ENCODE results near the gene RNF32. TPM values are rescaled to one million over a fixed set of nuclear protein-coding genes. Genes with fewer than 3 reads are reported as not detected.

Gene RNF32
- total and polyA plus RNA-seq, 12 donors = 0.26 to 8.5 (median 0.92) TPM

GRCh38 chr7:156604836-156605695, 35.5 kb upstream of the RNF32 start:
- Histone ChIP-seq H3K27me3 (no peaks in the 10 kb centered on the region), H3K36me3 (replicated peaks in 1 of 2) (no peaks in the 10 kb centered on the region), H3K4me1 (replicated peaks in 1 of 2) (peaks cover 0 to 3% of the 10 kb centered on the region in 2 donors), H3K9me3 (replicated peaks in 1 of 3) (no peaks in the 10 kb centered on the region), H3K4me3 (no peak overlapping the region), H3K27ac (no peak overlapping the region)
- TF ChIP-seq, protein P1, sequence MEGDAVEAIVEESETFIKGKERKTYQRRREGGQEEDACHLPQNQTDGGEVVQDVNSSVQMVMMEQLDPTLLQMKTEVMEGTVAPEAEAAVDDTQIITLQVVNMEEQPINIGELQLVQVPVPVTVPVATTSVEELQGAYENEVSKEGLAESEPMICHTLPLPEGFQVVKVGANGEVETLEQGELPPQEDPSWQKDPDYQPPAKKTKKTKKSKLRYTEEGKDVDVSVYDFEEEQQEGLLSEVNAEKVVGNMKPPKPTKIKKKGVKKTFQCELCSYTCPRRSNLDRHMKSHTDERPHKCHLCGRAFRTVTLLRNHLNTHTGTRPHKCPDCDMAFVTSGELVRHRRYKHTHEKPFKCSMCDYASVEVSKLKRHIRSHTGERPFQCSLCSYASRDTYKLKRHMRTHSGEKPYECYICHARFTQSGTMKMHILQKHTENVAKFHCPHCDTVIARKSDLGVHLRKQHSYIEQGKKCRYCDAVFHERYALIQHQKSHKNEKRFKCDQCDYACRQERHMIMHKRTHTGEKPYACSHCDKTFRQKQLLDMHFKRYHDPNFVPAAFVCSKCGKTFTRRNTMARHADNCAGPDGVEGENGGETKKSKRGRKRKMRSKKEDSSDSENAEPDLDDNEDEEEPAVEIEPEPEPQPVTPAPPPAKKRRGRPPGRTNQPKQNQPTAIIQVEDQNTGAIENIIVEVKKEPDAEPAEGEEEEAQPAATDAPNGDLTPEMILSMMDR (IDR thresholded peaks at IDR 0.05) = no peak
- no peak for TF ChIP-seq POLR2A (IDR thresholded peaks at IDR 0.05)
- WGBS, 4 donors = 90 to 97% (median 91%) methylated on average over 19 to 22 of the region's 22 CpGs
- no peak for DNase-seq
- intact Hi-C loops (cut with DNase I) = loop anchor here in 1 of 2 donors (10.0 kb wide), 1 partner anchor 800 kb away; no protein-coding TSS in a partner anchor

GRCh38 chr7:156606135-156606534, 34.4 kb upstream of the RNF32 start:
- Histone ChIP-seq H3K9me3 (replicated peaks in 1 of 3) (no peaks in the 10 kb centered on the region), H3K4me3 (no peak overlapping the region), H3K27ac (no peak overlapping the region), H3K36me3 (replicated peaks in 1 of 2) (no peaks in the 10 kb centered on the region), H3K27me3 (no peaks in the 10 kb centered on the region), H3K4me1 (replicated peaks in 1 of 2) (peaks cover 0 to 3% of the 10 kb centered on the region in 2 donors)
- 78 to 85% (median 79%) methylated on average over 5 of the region's 5 CpGs for WGBS, 4 donors
- intact Hi-C loops (cut with DNase I) = loop anchor here in 1 of 2 donors (10.0 kb wide), 1 partner anchor 801 kb away; no protein-coding TSS in a partner anchor
- no peak for DNase-seq
- TF ChIP-seq, protein P1 (IDR thresholded peaks at IDR 0.05) = no peak
- TF ChIP-seq POLR2A (IDR thresholded peaks at IDR 0.05) = no peak

DNA sequence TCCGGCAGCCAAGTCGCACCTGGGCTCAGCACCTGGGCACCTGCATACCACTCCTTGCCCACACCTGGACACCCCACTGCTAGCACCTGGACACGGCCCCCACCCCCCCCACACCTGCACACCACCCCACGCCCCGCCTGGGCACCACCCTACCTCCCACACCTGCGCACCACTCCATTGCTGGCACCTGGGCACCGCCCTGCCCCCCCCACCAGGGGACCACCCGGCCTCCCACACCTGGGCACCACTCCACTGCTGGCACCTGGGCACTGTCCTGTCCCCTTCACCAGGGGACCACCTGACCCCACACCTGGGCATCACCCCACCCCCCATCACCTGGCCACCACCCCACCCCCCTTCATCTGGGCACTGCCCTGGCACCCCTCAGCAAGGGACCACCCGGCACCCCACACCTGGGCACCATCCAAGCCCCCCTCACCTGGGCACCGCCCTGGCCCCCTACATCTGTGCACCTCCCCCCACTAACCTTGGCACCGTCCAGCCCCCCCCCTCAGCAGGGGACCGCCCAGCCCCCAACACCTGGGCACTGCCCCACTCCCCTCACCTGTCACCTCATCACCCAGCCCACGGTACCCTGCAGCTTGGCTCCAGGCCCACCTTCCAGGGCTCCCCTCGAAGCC, 33.8 kb upstream of the RNF32 start:
- Histone ChIP-seq H3K27me3 (no peaks in the 10 kb centered on the region), H3K27ac (no peak overlapping the region), H3K36me3 (replicated peaks in 1 of 2) (no peaks in the 10 kb centered on the region), H3K9me3 (replicated peaks in 1 of 3) (no peaks in the 10 kb centered on the region), H3K4me1 (replicated peaks in 1 of 2) (peaks cover 0 to 3% of the 10 kb centered on the region in 2 donors), H3K4me3 (peak overlapping the region in 2 of 4 donors; percentile 37 to 65)
- WGBS, 4 donors = 78 to 92% (median 83%) methylated on average over 5 to 14 of the region's 14 CpGs
- intact Hi-C loops (cut with DNase I) = loop anchor here in 1 of 2 donors (10.0 kb wide), 1 partner anchor 802 kb away; no protein-coding TSS in a partner anchor
- TF ChIP-seq, protein P1 (IDR thresholded peaks at IDR 0.05) = no peak
- no peak for TF ChIP-seq POLR2A (IDR thresholded peaks at IDR 0.05)
- no peak for DNase-seq
